K562 (cell line): ENCODE results near the gene IL12RB2. TPM values are rescaled to one million over a fixed set of nuclear protein-coding genes. Genes with fewer than 3 reads are reported as not detected.

ENCODE experiments used
- ATAC-seq: fragments of 200-7000 bp; cut with Tn5 transposase; 3 replicates; pipeline ENCODE4 v1.9.1; 2020; ENCODE audit warnings: moderate library complexity
- BruUV-seq: library from RNA; stranded (reverse); fragments of 400-500 nt; replicated peaks from 2 replicates; lab custom pipeline; 2021; lab: Mats Ljungman, UMichigan
- CTCF ChIA-PET: fragments of 300-600 bp; formaldehyde crosslinking; extraction: SDS; loops from one replicate; lab custom pipeline; 2021; ENCODE audit warnings: low intra/inter-chr PET ratio; lab: Yijun Ruan, JAX
- POLR2A ChIA-PET: fragments of 300-600, 350-650 bp; sonication (Branson Sonifier 250); formaldehyde crosslinking; extraction: SDS; loops from one replicate; lab custom pipeline; 2021; ENCODE audit warnings: antibody characterized with exemption, inconsistent platforms; lab: Yijun Ruan, JAX
- DNase-seq, 4 experiments: peaks; one replicate each; pipeline versions ENCODE4 v3.0.0 to v3.0.0-alpha.2; 2011 to 2018; ENCODE audit warnings: low spot score in 3 of 4, mixed read lengths in 3 of 4; ENCODE audit errors: extremely low read depth in 1 of 4
- FAIRE-seq: peaks from 2 replicates; lab custom pipeline; 2011; peaks lifted over from hg19 to GRCh38; lab: Jason Lieb, UNC
- H2AFZ ChIP-seq: 2 replicates; pipeline ENCODE4 v1.6.0; 2011; ENCODE audit warnings: low read depth, low read length, control low read depth, inconsistent platforms
- H3K27ac ChIP-seq: fragments of 200-600 bp; 3 replicates; pipeline ENCODE4 v1.8.0; 2011; ENCODE audit warnings: low read depth, mild to moderate bottlenecking, control low read depth, inconsistent platforms, low read length, moderate library complexity, mixed read lengths; ENCODE audit errors: extremely low read depth
- H3K27me3 ChIP-seq, 2 experiments: fragments of 300-600 bp in 1 of 2; 2 replicates in 1 of 2; 3 replicates in 1 of 2; pipeline versions ENCODE4 v1.6.0 to v1.8.0; 2011; ENCODE audit warnings: inconsistent platforms in 2 of 2, low read length in 2 of 2, mild to moderate bottlenecking in 1 of 2, mixed read lengths in 1 of 2, moderate library complexity in 1 of 2; ENCODE audit not compliant: control insufficient read depth in 2 of 2, insufficient read depth in 2 of 2
- H3K36me3 ChIP-seq: fragments of 300-600 bp; 3 replicates; pipeline ENCODE4 v1.8.0; 2011; ENCODE audit warnings: mild to moderate bottlenecking, low read length, inconsistent platforms; ENCODE audit not compliant: control insufficient read depth, insufficient read depth
- H3K4me1 ChIP-seq, 2 experiments: fragments of 200-600 bp in 1 of 2; replicated peaks in 1 of 2; 2 replicates in 1 of 2; 3 replicates in 1 of 2; pipeline versions ENCODE4 v1.5.1 to v1.8.0; 2011; ENCODE audit warnings: inconsistent platforms in 2 of 2, low read length in 2 of 2, mild to moderate bottlenecking in 1 of 2, mixed read lengths in 1 of 2, moderate library complexity in 1 of 2; ENCODE audit not compliant: control insufficient read depth in 2 of 2, insufficient read depth in 2 of 2
- H3K4me2 ChIP-seq: 2 replicates; pipeline ENCODE4 v1.6.1; 2011; ENCODE audit warnings: low read length, control low read depth, inconsistent platforms, mixed read lengths; ENCODE audit not compliant: insufficient read depth
- H3K4me3 ChIP-seq: fragments of 200-600 bp; sonication (generic), shearing (Covaris generic); 2 replicates; pipeline ENCODE4 v1.5.1; 2016; ENCODE audit warnings: control low read depth, inconsistent platforms
- H3K79me2 ChIP-seq: fragments of 200-600 bp; 3 replicates; pipeline ENCODE4 v1.8.0; 2011; ENCODE audit warnings: low read length, inconsistent platforms; ENCODE audit not compliant: control insufficient read depth, insufficient read depth
- H3K9ac ChIP-seq, 2 experiments: 2 replicates each; pipeline versions ENCODE4 v1.6.0 to v1.6.1; 2011; ENCODE audit warnings: low read depth in 2 of 2, low read length in 2 of 2, control low read depth in 1 of 2, inconsistent platforms in 1 of 2, mild to moderate bottlenecking in 1 of 2, mixed read lengths in 1 of 2; ENCODE audit not compliant: insufficient read depth in 1 of 2
- H3K9me1 ChIP-seq: one replicate; pipeline ENCODE4 v1.6.0; 2011; ENCODE audit warnings: inconsistent platforms, mild to moderate bottlenecking, low read length, moderate library complexity; ENCODE audit not compliant: control insufficient read depth, insufficient read depth
- H3K9me3 ChIP-seq: replicated peaks from 2 replicates; pipeline ENCODE4 v1.5.1; 2011; ENCODE audit warnings: low read depth, low read length, inconsistent platforms; ENCODE audit not compliant: control insufficient read depth, insufficient read depth
- H4K20me1 ChIP-seq: replicated peaks from 2 replicates; pipeline ENCODE4 v1.6.1; 2011; ENCODE audit warnings: low read length, inconsistent platforms, mixed read lengths; ENCODE audit not compliant: control insufficient read depth, insufficient read depth
- ETV6 ChIP-seq, 3 experiments: fragments of 150-350 bp in 1 of 3; sonication (generic) in 1 of 3; formaldehyde crosslinking in 1 of 3; IDR thresholded peaks; 2 replicates each; pipeline versions ENCODE4 v1.6.1 to v1.8.0; 2014 to 2022; ENCODE audit warnings: borderline replicate concordance in 2 of 3, low read depth in 2 of 3, antibody characterized with exemption in 1 of 3, low read length in 1 of 3, mild to moderate bottlenecking in 1 of 3, missing genetic modification reagents in 1 of 3
- HEY1 ChIP-seq: fragments of 250-450 bp; sonication (Bioruptor Pico); IDR thresholded peaks from 2 replicates; pipeline ENCODE4 v1.5.0; 2020; ENCODE audit warnings: mild to moderate bottlenecking, moderate library complexity, borderline replicate concordance
- MTA1 ChIP-seq: fragments of 450-650 bp; IDR thresholded peaks from 2 replicates; pipeline ENCODE4 v1.6.1; 2017; ENCODE audit warnings: borderline replicate concordance
- RFX7 ChIP-seq: fragments of 250-450 bp; sonication (Bioruptor Pico); IDR thresholded peaks from 2 replicates; pipeline ENCODE4 v1.5.1; 2021; ENCODE audit warnings: mild to moderate bottlenecking
- TBP ChIP-seq: optimal IDR thresholded peaks from 2 replicates; pipeline ENCODE3; 2011; ENCODE audit warnings: low read depth, low read length, improper control_type of control experiment
- VEZF1 ChIP-seq: fragments of 200-800 bp; sonication (Bioruptor generic); IDR thresholded peaks from 2 replicates; pipeline ENCODE4 v1.6.1; 2017; ENCODE audit warnings: missing genetic modification characterization, missing compliant biosample characterization
- WGBS: fragments of 100-300 bp; shearing (Covaris generic); methylation state at CpG from one replicate; pipeline ENCODE4 v1.1.6; 2016; ENCODE audit warnings: low coverage, mixed read lengths; ENCODE audit not compliant: insufficient coverage; ENCODE audit errors: missing lambda C conversion rate; 5-methylcytosine and 5-hydroxymethylcytosine counted together
- in situ Hi-C: fragments of 300-500 bp; cut with MboI; formaldehyde crosslinking; loops from 4 replicates; pipeline ENCODE4 v1.15.0; 2018; ENCODE audit warnings: inconsistent platforms, mixed read lengths
- intact Hi-C: fragments of 100-400 bp; cut with micrococcal nuclease; formaldehyde crosslinking; loops from 2 replicates; pipeline ENCODE4 v1.14.2; 2022
- polyA plus RNA-seq, 8 experiments: library from polyadenylated mRNA; depleted of rRNA in 4 of 8; stranded (reverse) in 5 of 8; unstranded in 3 of 8; fragments of >200 nt; fragmentation: Nextera tagmentation in 2 of 8; fragmentation: Illumina TruSeq in 1 of 8; extraction: Ambion mirVana in 2 of 8; extraction: Trizol in 1 of 8; gene quantifications; 2 replicates each; pipeline versions ENCODE4 v1.2.1 to v1.2.3, GENCODE V29; 2011 to 2014; ENCODE audit warnings: inconsistent platforms in 1 of 8, missing spikeins in 1 of 8
- total RNA-seq, 7 experiments: library from RNA; depleted of rRNA in 6 of 7; stranded (reverse); fragments of >200 nt in 6 of 7; fragmentation: Illumina TruSeq in 2 of 7; extraction: Trizol in 2 of 7; gene quantifications; 2 replicates each; pipeline versions ENCODE4 v1.2.1 to v1.2.3, GENCODE V29; 2011 to 2021; ENCODE audit warnings: low replicate concordance in 1 of 7

The IL12RB2 gene
- total and polyA plus RNA-seq, 9 of the 15 experiments (the other 6 are each of a cell fraction or from before 2014, with no cell fraction given): 0.39 to 3.3 (median 1.9) TPM

- CTCF ChIA-PET: no interaction called here
- no TSS peak for BruUV-seq
- Histone ChIP-seq H3K9me3 (no peaks in the 10 kb centered on the region), H3K79me2 (no peaks in the 10 kb centered on the region), H3K4me2 (no peak overlapping the region), H3K27ac (no peak overlapping the region), H4K20me1 (no peaks in the 10 kb centered on the region), H3K27me3 (no peaks in the 10 kb centered on the region), H2AFZ (no peak overlapping the region), H3K4me1 (no peaks in the 10 kb centered on the region), H3K9ac (no peak overlapping the region), H3K4me3 (no peak overlapping the region), H3K36me3 (no peaks in the 10 kb centered on the region), H3K9me1 (no peaks in the 10 kb centered on the region)
- POLR2A ChIA-PET: interaction anchor here (0.8 to 1.4 kb wide), 2 partner anchors 15 to 17 kb away, joined by 3 to 4 read pairs; no protein-coding TSS in a partner anchor
- DNase-seq (no peak), ATAC-seq (peak; percentile 33; the same call in 1 of the 3 replicates), FAIRE-seq (no peak)
- in situ Hi-C loops: no loop called here
- TF ChIP-seq HEY1 (CRISPR knock-in tag) (no peak), RFX7 (CRISPR knock-in tag) (no peak), MTA1 (no peak), ETV6 (IDR thresholded peaks at IDR 0.05; ENCODE audit: borderline replicate concordance in 1 of 2, low read depth in 2 of 2, low read length in 1 of 2) (no peak), ETV6 (CRISPR knock-in tag; IDR thresholded peaks at IDR 0.05; ENCODE audit: borderline replicate concordance) (no peak), VEZF1 (CRISPR knock-in tag) (no peak), TBP (no peak)
- intact Hi-C loops: no loop called here
- WGBS: 0% methylated on average over 2 of the region's 2 CpGs
Measured at GRCh38 chr1:67298762-67299161, 8.9 kb upstream of the IL12RB2 start.
